Glutamatergic neuron (in vitro differentiated cells): Measurements from ENCODE around the gene LYPD6. TPM values are rescaled to one million over a fixed set of nuclear protein-coding genes. Genes with fewer than 3 reads are reported as not detected.

ENCODE experiments used
- DNase-seq: peaks from one replicate; pipeline ENCODE4 v3.0.0; 2022
- H3K27ac Mint-ChIP-seq: one replicate; pipeline ENCODE4 v1.8.0; 2020; ENCODE audit warnings: mild to moderate bottlenecking, mixed read lengths, inconsistent platforms; ENCODE audit not compliant: unreplicated experiment
- H3K27me3 Mint-ChIP-seq: one replicate; pipeline ENCODE4 v1.8.0; 2020; ENCODE audit warnings: mild to moderate bottlenecking, moderate library complexity, mixed read lengths, inconsistent platforms; ENCODE audit not compliant: unreplicated experiment
- H3K36me3 Mint-ChIP-seq: one replicate; pipeline ENCODE4 v1.8.0; 2020; ENCODE audit warnings: mild to moderate bottlenecking, mixed read lengths, inconsistent platforms; ENCODE audit not compliant: unreplicated experiment
- H3K4me1 Mint-ChIP-seq: one replicate; pipeline ENCODE4 v1.8.0; 2020; ENCODE audit warnings: mild to moderate bottlenecking, low read depth, mixed read lengths, inconsistent platforms; ENCODE audit not compliant: unreplicated experiment
- H3K4me3 Mint-ChIP-seq: one replicate; pipeline ENCODE4 v1.8.0; 2020; ENCODE audit warnings: mild to moderate bottlenecking, mixed read lengths, inconsistent platforms; ENCODE audit not compliant: unreplicated experiment
- H3K9me3 Mint-ChIP-seq: one replicate; pipeline ENCODE4 v1.8.0; 2020; ENCODE audit warnings: mild to moderate bottlenecking, moderate library complexity, mixed read lengths, inconsistent platforms; ENCODE audit not compliant: unreplicated experiment
- CTCF ChIP-seq: fragments of 200-600 bp; sonication (generic); IDR thresholded peaks from one replicate; pipeline ENCODE4 v1.5.0; 2021; ENCODE audit not compliant: partially characterized antibody, unreplicated experiment
- total RNA-seq: library from RNA; stranded (reverse); fragmentation: NEBNext Ultra II Directional; extraction: Animal tissue kit (Norgen Biotek cat#: 25700); gene quantifications from one replicate; pipeline ENCODE4 v1.2.1, GENCODE V29; 2021; ENCODE audit not compliant: unreplicated experiment

Gene LYPD6
- total RNA-seq, 1 donor from 2014 or later, result 1.5 TPM

GRCh38 chr2:149332364-149332763 lies 2.0 kb downstream of the LYPD6 start:
- Mint-ChIP-seq H3K9me3 (peaks cover 3% of the 10 kb centered on the region), H3K4me3 (no peak overlapping the region), H3K4me1 (peaks cover 2% of the 10 kb centered on the region), H3K27me3 (peaks cover 6% of the 10 kb centered on the region), H3K36me3 (peaks cover 3% of the 10 kb centered on the region), H3K27ac (no peak overlapping the region)
- no peak for TF ChIP-seq CTCF
- no peak for DNase-seq

GRCh38 chr2:149333636-149334035 lies 3.2 kb downstream of the LYPD6 start:
- TF ChIP-seq CTCF, result no peak
- Mint-ChIP-seq H3K4me1 (peaks cover 2% of the 10 kb centered on the region), H3K27ac (no peak overlapping the region), H3K27me3 (peaks cover 6% of the 10 kb centered on the region), H3K4me3 (no peak overlapping the region), H3K9me3 (no peaks in the 10 kb centered on the region), H3K36me3 (peaks cover 3% of the 10 kb centered on the region)
- no peak for DNase-seq

GRCh38 chr2:149334156-149334555 lies 3.8 kb downstream of the LYPD6 start:
- DNase-seq, result no peak
- Mint-ChIP-seq H3K27me3 (peaks cover 2% of the 10 kb centered on the region), H3K36me3 (peaks cover 3% of the 10 kb centered on the region), H3K4me3 (no peak overlapping the region), H3K27ac (no peak overlapping the region), H3K9me3 (no peaks in the 10 kb centered on the region), H3K4me1 (peaks cover 2% of the 10 kb centered on the region)
- no peak for TF ChIP-seq CTCF

GRCh38 chr2:149339324-149339723 lies 8.9 kb downstream of the LYPD6 start:
- no peak for TF ChIP-seq CTCF
- Mint-ChIP-seq H3K9me3 (no peaks in the 10 kb centered on the region), H3K36me3 (no peaks in the 10 kb centered on the region), H3K4me1 (no peaks in the 10 kb centered on the region), H3K4me3 (no peak overlapping the region), H3K27me3 (no peaks in the 10 kb centered on the region), H3K27ac (no peak overlapping the region)
- no peak for DNase-seq

GRCh38 chr2:149342509-149342908 lies 12.1 kb downstream of the LYPD6 start:
- no peaks in the 10 kb centered on the region for H3K4me1 Mint-ChIP-seq
- no peak for DNase-seq
- no peak for TF ChIP-seq CTCF
- H3K27me3 Mint-ChIP-seq, result no peaks in the 10 kb centered on the region
- no peaks in the 10 kb centered on the region for H3K36me3 Mint-ChIP-seq
- no peak overlapping the region for H3K27ac Mint-ChIP-seq
- H3K4me3 Mint-ChIP-seq, result no peak overlapping the region
- H3K9me3 Mint-ChIP-seq, result no peaks in the 10 kb centered on the region
